HG03097 (cell line): ENCODE data around the gene MSANTD2.
A peak's percentile ranks its signal among the peaks of the same experiment; 100 is the strongest.

ENCODE experiments used
- ATAC-seq: cut with Tn5 transposase; IDR thresholded peaks from one replicate; pipeline ENCODE4 v1.9.1; 2021; ENCODE audit not compliant: unreplicated experiment, low FRiP score

The MSANTD2 gene

DNA sequence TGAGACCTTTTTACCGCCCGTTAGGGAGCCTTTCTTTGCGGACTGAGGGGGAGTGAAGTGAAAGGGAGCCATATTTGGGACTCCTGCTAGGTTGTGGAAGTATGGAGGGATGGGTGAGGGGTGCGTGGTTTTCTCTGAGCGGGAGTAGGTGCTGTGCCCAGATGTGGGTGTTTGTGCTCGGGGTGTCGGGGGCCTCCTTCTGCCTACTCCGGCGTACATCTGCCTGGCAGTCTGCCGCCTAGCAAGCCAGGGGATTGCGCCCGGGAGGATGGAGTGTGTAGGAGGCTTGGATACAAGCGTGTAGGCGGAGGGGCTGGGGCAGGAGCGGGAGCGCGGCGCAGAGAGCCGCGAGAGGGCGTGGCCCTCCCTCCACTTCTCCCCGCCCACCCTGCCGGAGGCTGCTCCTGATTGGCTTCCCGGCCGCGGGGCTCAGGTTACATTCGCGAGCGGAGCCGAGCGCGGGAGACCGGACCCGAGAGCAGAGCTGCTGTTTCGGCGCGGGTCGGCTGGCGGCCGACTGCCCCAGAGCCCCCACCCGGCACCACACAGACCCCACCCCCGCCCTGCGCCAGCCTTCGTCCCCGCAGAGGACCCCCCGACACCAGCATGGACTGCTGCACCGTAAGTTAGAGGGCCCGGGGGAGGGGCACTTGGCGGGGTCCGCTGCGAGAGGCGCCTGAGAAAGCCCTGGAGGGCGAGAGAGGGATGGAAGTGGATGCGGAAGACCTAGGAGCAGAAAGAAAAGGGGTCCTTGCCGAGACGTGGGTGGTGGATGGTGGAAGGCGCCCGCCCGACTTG lies 60.5 kb downstream of the MSANTD2 start, which contains the start of gene NRGN:
TSS of gene NRGN (plus strand) at position 464 of the 798 bp plus-strand sequence. CDS start at position 607, 143 bp downstream.
- peak; percentile 97 for ATAC-seq

DNA sequence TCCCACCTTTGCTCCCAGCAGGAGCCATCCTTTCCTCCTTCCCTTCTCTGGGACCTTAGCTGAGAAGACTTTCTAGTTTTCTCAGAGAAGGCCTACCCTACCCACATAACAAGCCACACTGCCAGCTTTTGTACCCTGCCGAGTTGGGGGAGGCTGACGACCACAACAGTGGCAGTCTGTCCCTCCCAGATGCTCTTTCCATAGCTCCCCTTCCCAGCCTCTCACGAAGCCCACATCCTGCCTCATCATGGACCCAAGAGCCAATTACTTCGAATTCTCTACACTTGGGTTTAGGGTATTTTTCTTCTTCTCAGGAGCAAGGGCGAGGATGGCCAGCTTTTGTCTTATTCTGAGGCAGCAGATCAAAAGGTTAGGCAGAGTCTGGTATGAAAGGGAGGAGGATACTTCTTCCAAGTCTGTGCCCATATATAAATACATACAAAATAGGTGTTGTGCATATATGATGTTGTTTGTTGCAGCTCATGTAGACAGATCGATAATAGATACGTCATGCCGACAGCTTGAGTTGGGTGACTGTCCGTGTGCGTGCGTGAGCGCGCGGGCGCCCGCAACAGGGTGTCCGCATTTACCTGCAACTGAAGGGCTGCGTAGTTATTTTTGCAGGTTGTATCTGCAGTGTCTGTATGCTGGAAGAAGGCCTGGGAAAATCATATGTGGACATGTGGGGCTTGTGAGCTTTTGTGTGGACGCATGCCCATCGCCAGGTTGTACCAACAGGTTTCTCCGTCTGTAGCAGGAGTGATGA lies 61.3 kb downstream of the MSANTD2 start:
- no peak for ATAC-seq

DNA sequence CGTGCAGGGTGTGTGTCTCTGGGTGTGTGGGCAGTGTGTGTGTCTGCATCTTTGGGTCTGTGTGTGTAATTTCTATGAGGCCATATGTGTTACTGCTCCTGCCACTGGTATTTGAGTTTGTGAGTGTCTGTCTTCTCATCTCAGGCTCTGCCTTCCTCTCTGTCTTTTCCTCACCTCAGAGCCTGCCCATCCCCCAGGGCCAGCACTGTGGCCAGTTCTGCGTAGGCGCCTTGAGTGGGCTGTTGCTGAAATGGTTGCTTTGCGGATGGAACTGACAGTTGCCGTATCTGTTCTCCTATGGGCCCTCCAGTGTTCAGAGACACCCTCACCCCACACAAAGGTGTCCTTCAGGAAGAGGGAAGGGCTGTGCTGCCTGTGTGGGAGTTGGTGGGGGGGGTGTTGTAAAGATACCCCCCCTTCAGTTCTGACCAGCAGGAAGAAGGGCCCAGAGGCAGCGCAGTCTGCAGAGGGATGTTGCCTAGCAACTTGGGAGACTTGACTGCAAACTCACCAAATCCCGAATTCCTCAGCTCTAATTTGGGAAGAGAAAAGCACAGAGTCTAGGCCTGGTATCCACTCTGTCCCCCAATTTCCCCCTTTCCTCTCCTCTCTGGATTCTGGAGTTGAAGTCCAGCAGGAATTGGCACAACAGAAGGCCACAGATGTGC lies 62.4 kb downstream of the MSANTD2 start:
- no peak for ATAC-seq

DNA sequence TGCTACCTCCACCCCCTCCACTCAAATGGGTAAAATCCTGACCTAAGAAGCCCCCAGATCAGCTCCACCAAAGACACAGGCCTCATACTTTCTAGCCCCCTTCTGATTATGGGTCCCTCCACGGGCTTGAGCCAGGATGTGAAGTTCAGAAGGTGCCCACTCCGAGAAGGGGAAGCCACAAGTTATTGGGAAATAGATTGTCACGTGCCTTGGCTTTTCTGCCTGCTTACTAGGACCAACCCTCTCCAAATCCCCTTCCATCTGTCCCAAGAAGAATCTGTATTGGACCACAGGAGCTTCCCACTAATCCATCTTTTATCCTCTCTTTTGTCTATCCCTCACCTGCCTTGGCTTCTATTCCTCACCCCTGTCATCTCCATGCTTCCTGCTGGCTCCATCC lies 63.5 kb downstream of the MSANTD2 start:
- no peak for ATAC-seq

DNA sequence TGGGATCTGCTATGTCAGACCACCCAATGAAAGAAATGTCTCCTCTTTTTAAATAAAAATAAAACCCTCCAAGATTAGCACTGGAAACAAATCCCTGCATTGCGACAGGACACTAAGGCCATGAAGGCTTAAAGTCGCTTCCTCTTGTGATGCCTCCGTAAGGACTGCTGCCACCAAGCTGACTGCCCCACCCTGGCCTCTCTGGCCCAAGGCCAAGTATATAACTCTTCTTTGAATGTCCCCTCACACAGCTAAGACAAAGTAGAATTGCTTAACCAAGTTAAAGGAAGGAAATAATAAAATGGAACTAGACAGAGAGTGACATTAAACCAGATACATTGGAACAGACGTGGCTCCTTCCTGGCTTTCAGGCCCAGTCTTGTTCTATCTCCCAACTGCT lies 68.0 kb downstream of the MSANTD2 start:
- no peak for ATAC-seq

DNA sequence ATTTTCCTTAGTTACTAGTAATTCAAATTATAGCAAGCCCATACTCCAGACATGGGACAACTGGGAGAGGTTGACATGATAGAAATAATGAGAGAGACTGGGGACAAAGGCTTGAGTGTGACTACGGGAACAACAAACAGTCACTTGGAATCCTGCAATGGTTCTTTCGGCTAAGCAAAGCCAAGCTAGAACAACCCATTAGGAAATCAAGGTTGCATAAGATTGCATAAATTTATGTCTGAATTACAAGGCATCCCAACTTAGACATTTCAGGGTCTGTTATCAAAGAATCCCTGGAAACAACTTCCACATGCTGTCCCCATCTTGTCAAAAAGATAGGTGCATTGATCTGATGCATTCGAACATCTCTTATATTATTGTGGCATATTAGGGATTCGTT lies 70.6 kb downstream of the MSANTD2 start:
- ATAC-seq: no peak

DNA sequence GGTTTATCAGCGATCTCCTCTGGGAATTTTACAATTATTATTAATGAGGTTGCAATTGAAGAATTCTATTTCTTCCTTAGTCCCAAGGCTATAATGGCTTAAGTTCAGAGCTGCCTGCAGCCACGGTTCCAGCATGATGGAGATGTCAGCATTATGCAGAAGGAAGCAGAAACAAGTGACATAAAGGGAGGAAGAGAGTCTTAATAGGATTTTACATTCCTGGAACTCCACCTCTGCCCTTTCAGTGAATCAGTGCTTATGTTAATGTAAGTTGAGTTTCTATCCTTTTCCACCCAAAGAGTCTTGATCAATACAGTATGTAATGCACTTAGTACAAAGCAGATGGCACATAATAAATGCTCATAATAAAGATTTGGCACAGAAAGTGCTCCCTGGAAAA lies 72.1 kb downstream of the MSANTD2 start:
- no peak for ATAC-seq

DNA sequence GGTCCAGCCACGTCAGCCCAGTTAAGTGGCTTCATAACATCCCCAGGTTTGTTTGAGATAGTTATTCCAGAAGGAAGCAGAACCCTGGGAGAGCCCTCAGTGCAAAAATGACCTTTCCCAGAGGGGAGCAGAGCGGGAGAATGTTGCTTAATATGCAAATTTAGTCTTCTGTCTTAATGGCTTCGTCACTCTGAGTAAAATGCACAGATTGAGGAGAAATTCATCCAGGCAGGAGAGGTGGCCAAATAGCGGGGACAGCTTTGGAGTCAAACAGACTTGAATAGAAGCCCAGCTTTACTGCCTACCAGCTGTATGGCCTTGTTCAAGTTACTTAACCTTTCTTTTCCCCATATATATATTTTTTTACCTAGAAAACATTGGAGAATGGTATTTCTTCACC lies 72.7 kb downstream of the MSANTD2 start:
- ATAC-seq: no peak

DNA sequence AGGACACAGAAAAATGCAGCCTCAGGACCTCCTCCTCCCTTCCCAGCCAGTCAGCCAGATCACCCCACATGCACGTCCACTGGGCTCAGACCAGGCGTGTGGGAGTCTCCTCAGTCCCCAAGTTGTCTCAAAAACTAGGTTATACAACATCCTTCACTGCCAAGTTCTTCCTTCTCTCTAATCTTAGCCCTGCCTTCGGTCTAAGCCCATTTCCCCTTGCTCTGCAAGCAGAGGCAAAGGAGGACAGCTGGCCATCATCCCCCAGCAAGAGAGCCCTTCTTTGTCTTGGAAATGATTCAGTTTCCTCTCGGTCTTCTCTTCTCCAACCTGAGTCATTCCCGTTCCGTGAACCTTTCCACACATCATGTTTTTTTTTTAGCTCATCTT lies 74.5 kb downstream of the MSANTD2 start:
- peak; percentile 10 for ATAC-seq

DNA sequence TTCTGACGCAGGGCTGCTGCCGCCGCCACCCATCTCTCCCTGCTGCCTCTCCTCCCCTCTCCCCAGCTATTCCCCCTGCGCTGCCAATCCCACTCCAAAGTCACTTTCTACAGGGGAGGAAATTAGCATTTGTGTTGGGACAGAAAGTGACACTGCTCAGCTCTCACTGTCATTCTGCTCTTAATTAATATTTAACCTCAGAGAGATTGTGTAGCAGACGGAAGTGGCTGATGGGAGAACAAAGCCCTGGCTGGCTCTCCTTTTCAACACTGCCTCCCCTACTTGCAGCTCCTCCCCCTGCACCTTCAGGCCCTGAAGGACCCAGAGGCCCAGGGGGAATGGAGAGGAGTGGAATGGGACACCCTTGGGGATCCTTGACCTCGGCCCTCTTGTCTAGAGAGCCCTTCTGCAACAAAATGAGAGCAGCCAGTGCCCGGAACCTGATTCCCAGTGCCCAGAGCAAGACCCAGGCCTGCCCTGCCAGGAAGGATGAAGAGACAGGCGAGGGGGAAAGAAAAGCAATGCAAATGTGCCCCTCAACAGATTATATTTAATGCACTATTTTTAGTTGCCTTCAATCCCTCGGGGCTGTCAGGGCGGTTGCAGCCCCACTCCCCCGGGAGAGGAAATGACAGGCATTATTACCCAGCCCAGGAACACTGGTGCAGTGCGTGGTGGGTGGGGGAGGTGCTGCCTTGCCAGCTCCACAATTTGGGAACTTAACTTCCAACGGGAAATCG lies 75.1 kb downstream of the MSANTD2 start:
- peak; percentile 93 for ATAC-seq

DNA sequence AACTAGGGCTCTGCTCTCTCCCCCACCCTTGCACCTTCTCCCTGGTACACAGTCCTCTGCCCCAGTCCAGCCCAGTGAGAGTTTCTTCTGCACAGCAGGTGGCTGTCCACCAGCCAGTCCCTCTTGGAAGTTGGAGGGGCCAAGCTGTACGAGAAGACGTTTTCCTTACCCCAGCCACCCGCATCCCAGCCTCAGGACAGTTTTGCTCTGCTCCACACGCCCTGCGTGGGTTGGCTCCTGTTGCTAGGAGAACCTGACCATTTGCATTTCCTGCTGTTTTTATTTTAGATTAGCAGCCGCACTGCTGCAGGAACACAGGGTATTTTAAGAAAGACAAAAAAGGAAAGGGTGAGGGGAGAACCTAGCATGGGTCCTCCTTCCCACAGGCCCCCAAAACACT lies 78.0 kb downstream of the MSANTD2 start:
- ATAC-seq: no peak

DNA sequence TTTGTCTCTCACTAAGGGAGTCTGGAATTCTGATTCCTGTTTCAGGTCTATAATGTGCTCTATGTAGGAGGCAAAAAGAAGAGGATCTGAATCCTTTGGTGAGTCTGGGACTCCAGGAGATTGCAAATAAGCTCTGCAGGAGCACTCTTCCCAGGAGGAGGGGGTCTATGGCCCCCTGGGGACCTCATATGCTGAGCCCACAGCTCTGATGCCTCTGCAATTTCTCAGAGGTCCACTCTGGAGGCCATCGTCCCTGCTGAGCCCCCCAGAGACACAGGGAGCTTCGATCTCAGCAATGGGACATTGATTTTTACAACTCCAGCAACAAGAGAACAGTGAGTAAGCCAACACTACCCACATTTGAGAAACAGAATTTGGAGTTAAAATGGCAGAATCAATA lies 80.7 kb downstream of the MSANTD2 start:
- ATAC-seq: no peak

DNA sequence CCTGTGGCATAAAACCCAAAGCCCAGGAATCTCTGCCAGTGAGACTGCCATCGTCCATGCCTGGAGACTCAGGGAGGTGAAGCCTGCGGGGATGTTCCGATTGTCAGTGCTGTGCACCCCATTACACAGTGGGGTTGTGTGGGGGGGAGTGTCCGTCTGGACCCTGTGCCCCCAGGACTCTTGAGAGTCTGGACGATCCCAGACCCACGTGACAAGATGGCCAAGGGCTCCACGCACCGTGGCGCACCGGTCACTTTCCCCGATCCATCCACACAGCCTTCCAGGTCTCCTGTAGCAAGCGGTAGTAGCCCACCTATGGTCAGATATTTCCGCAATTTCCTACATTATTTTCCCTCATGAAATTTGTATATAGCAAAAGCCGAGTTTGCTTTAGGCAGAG lies 81.4 kb downstream of the MSANTD2 start:
- ATAC-seq: no peak

DNA sequence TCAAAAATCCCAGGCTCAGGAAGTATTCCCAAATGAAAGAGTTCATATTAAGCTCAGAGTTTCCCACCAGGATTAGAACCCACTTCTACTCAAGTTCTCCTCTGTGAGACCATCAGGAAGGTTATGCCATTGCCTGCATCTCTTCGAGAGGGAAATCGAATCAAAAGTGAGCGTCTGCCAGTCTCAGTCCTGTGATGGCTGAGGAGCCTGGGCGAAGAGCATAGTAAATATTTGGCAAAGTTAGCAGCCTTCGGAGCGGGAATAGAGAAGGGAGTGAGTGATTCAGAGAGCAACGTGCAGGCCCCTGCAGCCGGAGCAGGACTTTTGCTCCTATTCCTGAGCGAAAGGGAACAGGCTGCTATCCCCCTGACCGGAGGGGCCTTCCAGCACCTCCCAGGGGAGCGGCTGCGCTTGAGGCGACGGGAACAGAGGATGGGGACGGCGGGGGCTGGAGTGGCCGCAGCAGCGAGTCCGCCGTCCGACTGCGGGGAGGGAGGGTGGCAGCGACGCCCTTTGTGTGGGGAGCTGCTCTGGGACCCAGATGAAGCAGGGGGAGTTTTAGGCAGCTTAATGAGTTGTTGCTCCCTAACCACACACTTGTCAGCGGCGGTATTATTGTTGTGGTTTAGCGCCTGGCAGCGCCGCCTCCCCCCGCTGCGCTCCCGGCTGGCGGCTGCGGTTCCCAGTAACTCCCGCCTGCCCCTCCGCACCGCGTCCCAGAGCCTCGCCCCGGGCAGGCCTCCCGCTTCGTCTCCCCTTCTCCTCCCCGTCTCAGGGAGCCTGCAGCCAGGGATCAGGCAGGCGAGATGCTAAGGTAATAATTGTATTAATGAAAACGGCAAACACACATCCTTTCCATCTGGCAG lies 82.2 kb downstream of the MSANTD2 start:
- ATAC-seq: no peak

DNA sequence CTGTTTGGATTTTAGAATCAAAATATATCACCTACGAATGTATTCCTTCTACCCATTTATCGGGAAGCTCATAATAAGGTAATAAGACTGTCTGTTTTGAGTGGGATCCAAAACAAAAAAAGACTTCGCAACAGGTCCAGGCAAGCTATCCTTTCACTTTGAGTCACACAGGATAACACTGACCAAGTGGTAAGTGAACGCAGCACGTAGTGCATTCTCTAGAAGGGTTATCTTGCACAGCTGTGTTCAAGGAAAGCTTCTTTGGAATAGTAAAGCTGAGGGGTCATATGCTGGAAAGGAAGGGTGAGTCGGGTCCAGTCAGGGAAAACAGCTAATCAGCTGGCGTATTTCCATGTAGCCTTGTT lies 82.8 kb downstream of the MSANTD2 start:
- no peak for ATAC-seq

DNA sequence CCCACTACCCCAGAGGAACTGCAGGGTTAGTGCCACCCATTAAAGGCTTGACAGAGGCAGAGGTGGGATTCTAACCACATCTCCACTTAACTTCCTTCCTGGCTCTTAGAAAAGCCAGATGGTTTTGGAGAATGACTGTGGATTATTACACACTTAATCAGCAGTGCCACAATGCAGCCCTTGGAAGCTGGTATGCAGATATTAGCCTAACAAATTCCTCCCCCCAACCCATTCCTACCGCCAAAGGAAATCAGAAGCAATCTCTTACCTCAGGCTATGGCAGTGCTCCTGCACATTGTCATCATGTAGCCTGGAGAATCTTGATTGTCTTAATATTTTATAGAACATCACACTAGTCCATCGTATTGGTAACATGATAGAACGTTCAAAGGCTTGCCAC lies 83.6 kb downstream of the MSANTD2 start:
- no peak for ATAC-seq
